Vagina (tissue), 2 donors: Measurements from ENCODE around the gene BBS7. TPM values are rescaled to one million over a fixed set of nuclear protein-coding genes. Genes with fewer than 3 reads are reported as not detected.

Experiments
- DNase-seq, 2 donors: peaks; one replicate each; pipeline ENCODE4 v3.0.0-alpha.2; 2017; ENCODE audit errors: extremely low spot score in 2 of 2
- H3K27ac ChIP-seq: fragments of 200-600 bp; sonication (generic); one replicate; pipeline ENCODE4 v1.5.1; 2019
- H3K27me3 ChIP-seq: fragments of 200-600 bp; sonication (generic); one replicate; pipeline ENCODE4 v1.5.1; 2019
- H3K36me3 ChIP-seq, 2 donors: fragments of 200-600 bp; sonication (generic); one replicate each; pipeline ENCODE4 v1.5.1; 2017 to 2019
- H3K4me1 ChIP-seq: fragments of 200-600 bp; sonication (generic); one replicate; pipeline ENCODE4 v1.5.1; 2019
- H3K4me3 ChIP-seq, 2 donors: fragments of 200-600 bp; sonication (generic); 1 replicate in 1 of 2; 2 replicates in 1 of 2; pipeline ENCODE4 v1.5.1; 2016 to 2019
- H3K9me3 ChIP-seq: fragments of 200-600 bp; sonication (generic); one replicate; pipeline ENCODE4 v1.5.1; 2019
- CTCF ChIP-seq, 3 experiments: fragments of 450-650 bp in 2 of 3; fragments of 200-600 bp in 1 of 3; sonication (generic) in 1 of 3; IDR thresholded peaks; one replicate each; pipeline ENCODE4 v1.5.1; 2017 to 2019; ENCODE audit warnings: antibody characterized with exemption in 3 of 3, mild to moderate bottlenecking in 2 of 3, moderate library complexity in 2 of 3
- POLR2A ChIP-seq, 2 donors: fragments of 450-650 bp; IDR thresholded peaks; one replicate each; pipeline ENCODE4 v1.6.1; 2017; ENCODE audit warnings: antibody characterized with exemption in 2 of 2, mild to moderate bottlenecking in 2 of 2, moderate library complexity in 2 of 2
- POLR2AphosphoS5 ChIP-seq, 2 donors: sonication (generic); formaldehyde crosslinking; IDR thresholded peaks; one replicate each; pipeline ENCODE4 v1.9.0; 2017; ENCODE audit warnings: antibody characterized with exemption in 2 of 2, mild to moderate bottlenecking in 2 of 2, low read depth in 1 of 2; ENCODE audit not compliant: insufficient read depth in 1 of 2
- intact Hi-C: fragments of 100-400 bp; cut with DNase I; formaldehyde crosslinking; loops from one replicate; pipeline ENCODE4 v1.15.1; 2023
- total RNA-seq: library from RNA; depleted of rRNA; stranded (reverse); fragments of >200 nt; gene quantifications from one replicate; pipeline ENCODE4 v1.2.3, GENCODE V29; 2016

Gene BBS7
- total RNA-seq, 1 donor from 2014 or later, result 19.2 TPM

GRCh38 chr4:121861426-121861825, 8.8 kb downstream of the BBS7 start:
- Histone ChIP-seq H3K4me3 (no peak overlapping the region), H3K27me3 (no peaks in the 10 kb centered on the region), H3K27ac (no peak overlapping the region), H3K4me1 (no peaks in the 10 kb centered on the region), H3K9me3 (no peaks in the 10 kb centered on the region), H3K36me3 (peaks cover 0 to 29% of the 10 kb centered on the region in 2 donors)
- intact Hi-C loops, result no loop called here
- no peak for DNase-seq
- TF ChIP-seq POLR2A (IDR thresholded peaks at IDR 0.05) (no peak), POLR2AphosphoS5 (IDR thresholded peaks at IDR 0.05; ENCODE audit: insufficient read depth in 1 of 2, low read depth in 1 of 2) (no peak), CTCF (IDR thresholded peaks at IDR 0.05) (no peak)

- no peaks in the 10 kb centered on the region for H3K4me1 ChIP-seq
- no peak for DNase-seq
- TF ChIP-seq CTCF (IDR thresholded peaks at IDR 0.05) (no peak), POLR2A (IDR thresholded peaks at IDR 0.05) (no peak), POLR2AphosphoS5 (IDR thresholded peaks at IDR 0.05; ENCODE audit: insufficient read depth in 1 of 2, low read depth in 1 of 2) (no peak)
- intact Hi-C loops, result no loop called here
- no peak overlapping the region for H3K27ac ChIP-seq
- H3K27me3 ChIP-seq, result no peaks in the 10 kb centered on the region
- no peak overlapping the region for H3K4me3 ChIP-seq
- no peaks in the 10 kb centered on the region for H3K9me3 ChIP-seq
- H3K36me3 ChIP-seq, result peaks cover 0 to 28% of the 10 kb centered on the region in 2 donors
These were observed 10.2 kb downstream of the BBS7 start for GRCh38 chr4:121860121-121860520.

GRCh38 chr4:121851354-121851753, 18.9 kb downstream of the BBS7 start:
- Histone ChIP-seq H3K9me3 (no peaks in the 10 kb centered on the region), H3K4me1 (no peaks in the 10 kb centered on the region), H3K4me3 (no peak overlapping the region), H3K27me3 (no peaks in the 10 kb centered on the region), H3K27ac (no peak overlapping the region), H3K36me3 (peaks cover 0 to 29% of the 10 kb centered on the region in 2 donors)
- no peak for DNase-seq
- intact Hi-C loops, result no loop called here
- TF ChIP-seq CTCF (IDR thresholded peaks at IDR 0.05), result no peak
- no peak for TF ChIP-seq POLR2A (IDR thresholded peaks at IDR 0.05)
- TF ChIP-seq POLR2AphosphoS5 (IDR thresholded peaks at IDR 0.05; ENCODE audit: insufficient read depth in 1 of 2, low read depth in 1 of 2), result no peak

- intact Hi-C loops, result no loop called here
- Histone ChIP-seq H3K27me3 (no peaks in the 10 kb centered on the region), H3K27ac (no peak overlapping the region), H3K36me3 (peaks cover 0 to 45% of the 10 kb centered on the region in 2 donors), H3K4me3 (no peak overlapping the region), H3K4me1 (no peaks in the 10 kb centered on the region), H3K9me3 (no peaks in the 10 kb centered on the region)
- DNase-seq, result no peak
- no peak for TF ChIP-seq CTCF (IDR thresholded peaks at IDR 0.05)
- no peak for TF ChIP-seq POLR2AphosphoS5 (IDR thresholded peaks at IDR 0.05; ENCODE audit: insufficient read depth in 1 of 2, low read depth in 1 of 2)
- no peak for TF ChIP-seq POLR2A (IDR thresholded peaks at IDR 0.05)
These were observed 23.6 kb downstream of the BBS7 start for GRCh38 chr4:121846662-121847061.

GRCh38 chr4:121842862-121843261, 27.4 kb downstream of the BBS7 start:
- H3K9me3 ChIP-seq, result no peaks in the 10 kb centered on the region
- DNase-seq, result no peak
- TF ChIP-seq POLR2AphosphoS5 (IDR thresholded peaks at IDR 0.05; ENCODE audit: insufficient read depth in 1 of 2, low read depth in 1 of 2), result no peak
- no peak for TF ChIP-seq CTCF (IDR thresholded peaks at IDR 0.05)
- no peak for TF ChIP-seq POLR2A (IDR thresholded peaks at IDR 0.05)
- no peaks in the 10 kb centered on the region for H3K4me1 ChIP-seq
- H3K36me3 ChIP-seq, result peaks cover 0 to 51% of the 10 kb centered on the region in 2 donors
- intact Hi-C loops, result no loop called here
- H3K27ac ChIP-seq, result no peak overlapping the region
- H3K27me3 ChIP-seq, result no peaks in the 10 kb centered on the region
- H3K4me3 ChIP-seq, result no peak overlapping the region
